Stimulated activated CD8-positive, alpha-beta memory T cell treated with anti-CD3 and anti-CD28 coated beads, Interleukin-12 subunit alpha, Interleukin-12 subunit beta, amount 100 ng/mL, for 4 hours (primary cell): ENCODE data around the gene MAZ.
"Not testable (repeated sequence)": the region's sequence is repeated elsewhere in the genome, so short reads cannot be mapped to it uniquely, and the experiment has no call there.

ENCODE experiments used
- DNase-seq: peaks from one replicate; pipeline ENCODE4 v3.0.0-alpha.2; 2020; ENCODE audit warnings: low read depth

The MAZ gene

GRCh38 chr16:29806099-29806579 is at the start of gene MAZ:
Gene MAZ (plus strand): TSS chr16:29806529. CDS start chr16:29806702, 173 bp downstream.
- DNase-seq: peak; percentile 65

- no peak for DNase-seq
These were observed 49.7 kb upstream of the MAZ start for GRCh38 chr16:29756654-29757053.

GRCh38 chr16:29757086-29757485 is 49.2 kb upstream of the MAZ start:
- not testable (repeated sequence) for DNase-seq

GRCh38 chr16:29757950-29758466 is 48.3 kb upstream of the MAZ start:
- no peak for DNase-seq

DNA sequence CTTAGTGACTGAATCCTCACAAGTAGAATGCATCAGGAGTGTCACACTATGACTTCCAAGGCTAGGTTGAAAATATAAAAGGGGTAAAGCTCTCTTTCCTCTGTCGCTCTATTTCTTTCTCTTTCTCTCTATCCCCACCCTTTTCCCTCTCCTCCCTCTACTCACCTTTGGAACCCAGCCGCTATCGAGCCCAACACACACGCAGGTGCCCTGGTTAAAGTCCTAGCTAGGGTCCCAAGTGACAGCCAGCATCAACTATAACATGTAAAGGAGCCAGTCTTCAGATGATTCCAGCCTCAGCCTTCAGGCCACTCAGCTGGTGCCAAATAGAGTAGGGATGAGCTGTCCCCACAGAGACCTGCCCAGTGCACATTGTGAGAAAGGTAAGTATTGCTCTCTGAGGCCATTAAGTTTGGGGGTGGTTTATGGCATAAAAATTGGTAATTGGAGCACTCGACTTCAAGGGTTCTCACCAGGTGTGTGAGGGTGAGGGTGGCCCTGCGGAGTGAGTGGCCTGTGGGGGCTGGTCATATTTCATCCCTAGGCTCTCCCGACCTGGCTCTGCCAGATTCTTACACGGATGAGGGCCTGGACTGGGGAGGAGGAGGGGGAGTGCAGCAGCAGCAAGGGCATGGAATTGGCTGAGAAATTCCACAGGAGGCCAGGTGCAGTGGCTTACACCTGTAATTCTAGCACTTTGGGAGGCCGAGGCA is 45.6 kb upstream of the MAZ start:
- no peak for DNase-seq

DNA sequence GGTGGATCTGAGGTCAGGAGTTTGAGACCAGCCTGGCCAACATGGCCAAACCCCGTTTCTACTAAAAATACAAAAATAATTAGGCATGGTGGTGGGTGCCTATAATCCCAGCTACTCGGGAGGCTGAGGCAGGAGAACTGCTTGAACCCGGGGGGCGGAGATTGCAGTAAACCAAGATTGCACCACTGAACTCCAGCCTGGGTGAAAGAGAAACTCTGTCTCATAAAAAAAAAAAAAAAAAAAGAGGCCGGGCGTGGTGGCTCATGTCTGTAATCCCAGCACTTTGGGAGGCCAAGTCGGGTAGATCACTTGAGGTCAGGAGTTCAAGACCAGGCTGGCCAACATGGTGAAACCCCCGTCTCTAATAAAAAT is 45.1 kb upstream of the MAZ start:
- not testable (repeated sequence) for DNase-seq

GRCh38 chr16:29761882-29762281 is 44.4 kb upstream of the MAZ start:
- DNase-seq: no peak

GRCh38 chr16:29763326-29763725 is 43.0 kb upstream of the MAZ start:
- no peak for DNase-seq

GRCh38 chr16:29765167-29766032 is 40.9 kb upstream of the MAZ start:
- DNase-seq: no peak

GRCh38 chr16:29766571-29766970 is 39.8 kb upstream of the MAZ start:
- no peak for DNase-seq

GRCh38 chr16:29767062-29767461 is 39.3 kb upstream of the MAZ start:
- DNase-seq: no peak

GRCh38 chr16:29769507-29769906 is 36.8 kb upstream of the MAZ start:
- no peak for DNase-seq

GRCh38 chr16:29770250-29770929 is 35.9 kb upstream of the MAZ start:
- no peak for DNase-seq

GRCh38 chr16:29772330-29772729 is 34.0 kb upstream of the MAZ start:
- DNase-seq: not testable (repeated sequence)

DNA sequence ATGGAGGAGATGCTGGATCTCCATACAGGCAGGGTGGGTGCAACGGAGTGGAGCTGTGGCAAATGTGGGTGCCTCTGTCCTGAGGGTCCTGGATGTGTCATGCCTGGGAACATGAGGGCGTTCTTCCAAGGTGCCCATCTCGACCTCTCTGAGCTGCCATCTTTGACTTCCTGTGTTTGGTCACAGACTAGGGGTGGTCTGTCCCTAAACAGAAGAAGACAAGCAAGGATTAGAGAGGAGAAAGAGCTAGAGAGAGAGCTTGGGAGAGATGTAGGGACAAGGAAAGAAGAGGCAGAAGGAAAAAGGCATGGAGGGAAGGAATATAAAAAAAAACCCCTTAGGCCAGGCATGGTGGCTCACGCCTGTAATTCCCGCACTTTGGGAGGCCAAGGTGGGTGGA is 31.6 kb upstream of the MAZ start:
- no peak for DNase-seq

- no peak for DNase-seq
These were observed 30.5 kb upstream of the MAZ start for GRCh38 chr16:29775742-29776408.

DNA sequence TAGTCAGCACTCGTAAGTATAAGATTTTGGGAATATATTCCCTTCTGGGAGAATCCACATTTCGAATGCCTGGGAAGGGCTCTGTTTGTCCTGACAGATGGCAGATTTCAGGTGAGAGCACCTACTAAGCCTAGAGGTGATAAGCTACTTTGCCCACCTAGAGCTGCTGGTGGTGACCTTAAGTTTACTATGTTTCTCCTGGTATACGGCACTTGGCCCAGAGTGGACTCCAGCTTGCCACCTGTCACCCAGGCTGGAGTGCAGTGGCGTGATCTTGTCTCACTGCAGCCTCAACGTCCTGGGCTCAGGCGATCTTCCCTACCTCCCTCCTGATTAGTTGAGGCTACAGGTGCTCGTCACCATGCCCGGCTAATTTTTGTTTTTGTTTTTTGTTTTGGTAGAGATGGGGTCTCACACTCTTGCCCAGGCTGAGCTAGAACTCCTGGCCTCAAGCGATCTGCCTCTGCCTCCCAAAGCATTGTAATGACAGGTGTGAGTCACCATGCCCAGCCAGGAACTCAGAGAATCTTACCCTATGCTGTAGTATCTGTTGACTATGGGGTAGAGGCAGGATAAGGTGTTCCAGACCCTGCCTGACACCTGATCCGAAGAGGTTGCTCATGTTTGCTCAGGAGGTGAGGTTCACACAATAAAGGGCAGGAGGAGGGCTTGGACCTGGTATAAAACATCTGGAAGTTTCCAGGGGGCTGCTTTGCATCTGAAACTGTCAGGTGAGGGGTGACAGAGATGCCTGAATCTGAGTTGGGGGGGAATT is 28.6 kb upstream of the MAZ start, which contains the start of gene ZG16:
Gene ZG16 (plus strand): TSS at position 681 of the 775 bp plus-strand sequence. CDS start 1,011 bp downstream, outside the sequence.
- DNase-seq: no peak

DNA sequence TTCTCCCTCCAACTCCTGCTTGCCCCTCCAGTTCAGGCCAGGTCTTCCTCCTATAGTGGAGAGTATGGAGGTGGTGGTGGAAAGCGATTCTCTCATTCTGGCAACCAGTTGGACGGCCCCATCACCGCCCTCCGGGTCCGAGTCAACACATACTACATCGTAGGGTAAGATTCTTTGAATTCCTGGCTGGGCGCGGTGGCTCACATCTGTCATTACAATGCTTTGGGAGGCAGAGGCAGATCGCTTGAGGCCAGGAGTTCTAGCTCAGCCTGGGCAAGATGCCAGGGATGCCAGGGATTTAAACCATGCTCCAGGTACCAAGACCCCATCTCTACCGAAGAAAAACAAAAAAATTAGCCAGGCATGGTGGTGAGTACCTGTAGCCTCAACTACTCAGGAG is 26.9 kb upstream of the MAZ start:
- DNase-seq: no peak

DNA sequence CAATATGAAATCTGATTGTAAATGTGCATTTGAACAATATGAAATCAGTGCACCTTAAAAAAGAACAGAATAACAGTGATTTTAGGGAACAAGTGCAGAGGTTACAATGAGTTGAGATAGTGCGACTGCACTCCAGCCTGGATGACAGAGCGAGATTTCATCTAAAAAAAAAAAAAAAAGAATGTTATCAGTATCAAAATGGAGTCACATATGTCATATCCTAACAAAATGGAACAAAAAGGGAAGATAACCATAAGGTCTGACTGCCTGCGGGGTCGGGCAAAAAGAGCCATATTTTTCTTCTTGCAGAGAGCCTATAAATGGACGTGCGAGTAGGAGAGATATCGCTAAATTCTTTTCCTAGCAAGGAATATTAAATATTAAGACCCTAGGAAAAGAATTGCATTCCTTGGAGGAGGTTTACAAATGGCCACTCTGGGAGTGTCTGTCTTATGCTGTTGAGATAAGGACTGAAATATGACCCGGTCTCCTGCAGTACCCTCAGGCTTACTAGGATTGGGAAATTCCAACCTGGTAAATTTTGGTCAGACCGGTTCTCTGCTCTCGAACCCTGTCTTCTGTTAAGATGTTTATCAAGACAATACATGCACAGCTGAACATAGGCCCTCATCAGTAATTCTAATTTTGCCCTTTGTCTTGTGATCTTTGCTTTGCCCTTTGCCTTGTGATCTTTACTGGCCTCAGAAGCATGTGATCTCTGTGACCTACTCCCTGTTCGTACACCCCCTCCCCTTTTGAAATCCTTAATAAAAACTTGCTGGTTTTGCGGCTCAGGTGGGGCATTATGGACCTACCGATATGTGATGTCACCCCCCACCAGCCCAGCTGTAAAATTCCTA is 23.0 kb upstream of the MAZ start:
- DNase-seq: not testable (repeated sequence)

GRCh38 chr16:29784157-29784556 is 22.2 kb upstream of the MAZ start:
- no peak for DNase-seq
